GM12878 (cell line): ENCODE results near the gene ANKRD44. TPM values are rescaled to one million over a fixed set of nuclear protein-coding genes. Genes with fewer than 3 reads are reported as not detected.

Experiments
- ATAC-seq: fragments of 200-7000 bp; cut with Tn5 transposase; 3 replicates; pipeline ENCODE4 v1.9.1; 2020; ENCODE audit warnings: mild to moderate bottlenecking, moderate library complexity
- BruUV-seq: library from RNA; stranded (reverse); fragments of 400-500 nt; replicated peaks from 2 replicates; lab custom pipeline; 2021; lab: Mats Ljungman, UMichigan
- CTCF ChIA-PET: fragments of 300-600 bp; sonication (Branson Sonifier 250); formaldehyde crosslinking; extraction: SDS; loops from one replicate; lab custom pipeline; 2021; ENCODE audit warnings: inconsistent platforms; lab: Yijun Ruan, JAX
- POLR2A ChIA-PET: fragments of 350-600 bp; formaldehyde crosslinking; extraction: SDS; loops from one replicate; lab custom pipeline; 2021; ENCODE audit warnings: inconsistent platforms; lab: Charles Lee
- RAD21 ChIA-PET: fragments of 300-600 bp; sonication (Branson Sonifier 250); formaldehyde crosslinking; loops from one replicate; lab custom pipeline; 2023; ENCODE audit warnings: antibody characterized with exemption; ENCODE audit not compliant: unreplicated experiment; lab: Charles Lee
- SMC1A ChIA-PET: fragments of 300-600 bp; sonication (Branson Sonifier 250); formaldehyde crosslinking; loops from one replicate; lab custom pipeline; 2023; ENCODE audit not compliant: unreplicated experiment, uncharacterized antibody; lab: Charles Lee
- DNase-seq: peaks from one replicate; pipeline ENCODE4 v3.0.0-alpha.2; 2011; ENCODE audit warnings: low read depth, low spot score
- FAIRE-seq: peaks from 3 replicates; lab custom pipeline; 2011; peaks lifted over from hg19 to GRCh38; lab: Jason Lieb, UNC
- H2AFZ ChIP-seq: 2 replicates; pipeline ENCODE4 v1.6.0; 2011; ENCODE audit warnings: low read depth, low read length, control low read depth; ENCODE audit not compliant: control insufficient read depth
- H3K27ac ChIP-seq: 2 replicates; pipeline ENCODE4 v1.5.1; 2011; ENCODE audit warnings: control low read depth; ENCODE audit not compliant: control insufficient read depth, insufficient read depth
- H3K27me3 ChIP-seq, 2 experiments: replicated peaks in 1 of 2; 2 replicates each; pipeline versions ENCODE4 v1.6.0 to v1.6.1; 2011; ENCODE audit warnings: low read length in 1 of 2; ENCODE audit not compliant: control insufficient read depth in 2 of 2, insufficient read depth in 2 of 2
- H3K36me3 ChIP-seq, 2 experiments: 2 replicates each; pipeline ENCODE4 v1.5.1; 2011; ENCODE audit warnings: low read length in 1 of 2; ENCODE audit not compliant: control insufficient read depth in 2 of 2, insufficient read depth in 2 of 2
- H3K4me1 ChIP-seq: 2 replicates; pipeline ENCODE4 v1.6.1; 2011; ENCODE audit warnings: mild to moderate bottlenecking, low read length, moderate library complexity, mixed read lengths; ENCODE audit not compliant: control insufficient read depth, insufficient read depth
- H3K4me2 ChIP-seq: 2 replicates; pipeline ENCODE4 v1.6.0; 2011; ENCODE audit warnings: control low read depth; ENCODE audit not compliant: control insufficient read depth, insufficient read depth
- H3K4me3 ChIP-seq: fragments of 200-600 bp; sonication (generic); 2 replicates; pipeline ENCODE4 v1.5.1; 2016
- H3K79me2 ChIP-seq: 2 replicates; pipeline ENCODE4 v1.6.0; 2011; ENCODE audit warnings: low read length; ENCODE audit not compliant: control insufficient read depth, insufficient read depth
- H3K9ac ChIP-seq: 2 replicates; pipeline ENCODE4 v1.8.0; 2011; ENCODE audit warnings: low read length, control low read depth, mixed read lengths; ENCODE audit not compliant: control insufficient read depth, insufficient read depth
- H3K9me3 ChIP-seq: replicated peaks from 3 replicates; pipeline ENCODE4 v1.5.1; 2011; ENCODE audit warnings: mild to moderate bottlenecking, low read length; ENCODE audit not compliant: control insufficient read depth, insufficient read depth
- H4K20me1 ChIP-seq: 2 replicates; pipeline ENCODE4 v1.6.0; 2011; ENCODE audit not compliant: control insufficient read depth, insufficient read depth
- FOXK2 ChIP-seq: fragments of 450-650 bp; IDR thresholded peaks from 2 replicates; pipeline ENCODE4 v1.6.1; 2017; ENCODE audit warnings: mild to moderate bottlenecking, moderate library complexity
- GABPA ChIP-seq: IDR thresholded peaks from 2 replicates; pipeline ENCODE4 v1.6.1; 2014; ENCODE audit warnings: antibody characterized with exemption, low read depth, mild to moderate bottlenecking, inconsistent platforms
- LARP7 ChIP-seq: fragments of 450-650 bp; IDR thresholded peaks from 2 replicates; pipeline ENCODE4 v1.6.1; 2017; ENCODE audit warnings: mild to moderate bottlenecking
- NRF1 ChIP-seq: conservative IDR thresholded peaks from 2 replicates; pipeline ENCODE4 v1.6.1; 2011; ENCODE audit warnings: mild to moderate bottlenecking, low read depth, low read length, improper control_type of control experiment
- PAX8 ChIP-seq: fragments of 450-650 bp; IDR thresholded peaks from 2 replicates; pipeline ENCODE4 v1.6.1; 2017; ENCODE audit warnings: mild to moderate bottlenecking, moderate library complexity
- PRDM15 ChIP-seq: fragments of 450-650 bp; formaldehyde crosslinking; IDR thresholded peaks from 2 replicates; pipeline ENCODE4 v1.4.0; 2020; ENCODE audit warnings: mild to moderate bottlenecking, moderate library complexity
- SMC3 ChIP-seq: IDR thresholded peaks from 2 replicates; pipeline ENCODE4 v1.6.1; 2011; ENCODE audit warnings: low read length, improper control_type of control experiment, borderline replicate concordance
- SPI1 ChIP-seq: IDR thresholded peaks from 2 replicates; pipeline ENCODE4 v1.6.1; 2011; ENCODE audit warnings: low read depth, mild to moderate bottlenecking, low read length, moderate library complexity, borderline replicate concordance; ENCODE audit not compliant: insufficient read depth
- ZBTB33 ChIP-seq: fragments of 450-650 bp; IDR thresholded peaks from 2 replicates; pipeline ENCODE4 v1.6.1; 2017; ENCODE audit warnings: mild to moderate bottlenecking
- WGBS: methylation state at CpG from one replicate; pipeline ENCODE4 v1.1.6; 2016; ENCODE audit warnings: low lambda C conversion rate; ENCODE audit not compliant: insufficient replicate concordance, insufficient coverage; ENCODE audit errors: missing lambda C conversion rate; 5-methylcytosine and 5-hydroxymethylcytosine counted together
- in situ Hi-C: fragments of 300-500 bp; cut with MboI; formaldehyde crosslinking; loops from 9 replicates; pipeline ENCODE4 v1.14.3; 2018; ENCODE audit warnings: mixed read lengths
- intact Hi-C: fragments of 100-400 bp; cut with micrococcal nuclease; formaldehyde crosslinking; loops from one replicate; pipeline ENCODE4 v1.14.2; 2022; ENCODE audit not compliant: unreplicated experiment
- polyA plus RNA-seq, 11 experiments: library from polyadenylated mRNA; depleted of rRNA in 4 of 11; unstranded in 6 of 11; stranded (reverse) in 5 of 11; fragments of >200 nt; fragmentation: Nextera tagmentation in 4 of 11; fragmentation: Illumina TruSeq in 1 of 11; extraction: Ambion mirVana in 4 of 11; extraction: Trizol in 1 of 11; gene quantifications; 1 replicate in 1 of 11; 2 replicates in 10 of 11; pipeline versions ENCODE4 v1.2.1 to v1.2.3, GENCODE V29; 2011 to 2016; ENCODE audit warnings: inconsistent platforms in 2 of 11, missing spikeins in 2 of 11, low read depth in 1 of 11
- total RNA-seq, 4 experiments: library from RNA; depleted of rRNA in 3 of 4; stranded (reverse); fragments of >200 nt in 3 of 4; fragmentation: Illumina TruSeq in 1 of 4; extraction: Trizol in 1 of 4; gene quantifications; 2 replicates each; pipeline versions ENCODE4 v1.2.1 to v1.2.3, GENCODE V29; 2013 to 2021

Gene ANKRD44
- total and polyA plus RNA-seq, 10 of the 15 experiments (the other 5 are each of a cell fraction or from before 2014, with no cell fraction given), result 19.1 to 99.1 (median 59.6) TPM

DNA sequence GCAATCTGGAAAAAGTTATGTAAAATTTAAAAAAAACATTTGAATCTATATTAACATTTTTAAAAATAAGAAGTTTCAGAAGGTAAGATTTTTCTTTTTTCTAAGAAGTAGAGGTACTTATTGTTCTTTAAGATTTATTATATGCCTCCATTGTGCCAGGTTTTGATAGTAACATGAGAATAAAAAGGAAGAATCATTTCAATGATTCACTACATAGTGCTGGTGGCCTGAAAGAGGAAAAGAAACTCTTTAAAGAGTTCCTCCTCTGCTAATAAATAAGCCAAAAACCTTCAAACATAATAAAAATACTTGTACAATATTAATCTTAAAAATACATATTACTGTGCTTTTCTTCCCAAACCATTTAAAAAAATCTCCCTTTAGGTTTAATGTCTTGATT is 69.0 kb downstream of the ANKRD44 start:
- H4K20me1 ChIP-seq, result no peaks in the 10 kb centered on the region
- no peak overlapping the region for H3K9ac ChIP-seq
- no peak for FAIRE-seq
- H3K27ac ChIP-seq, result no peak overlapping the region; the same call in 1 of the 2 replicates
- ChIA-PET SMC1A (interaction anchor here (0.6 to 10.7 kb wide), 12 partner anchors 8 to 67 kb away, joined by 3 to 175 read pairs (median 20); no protein-coding TSS in a partner anchor), POLR2A (interaction anchor here (1.0 to 5.7 kb wide), 8 partner anchors 9 to 67 kb away, joined by 3 to 58 read pairs (median 16); no protein-coding TSS in a partner anchor), CTCF (interaction anchor here (1.3 to 1.9 kb wide), 7 partner anchors 7 to 67 kb away, joined by 3 to 12 read pairs (median 5); no protein-coding TSS in a partner anchor), RAD21 (interaction anchor here (0.9 to 6.2 kb wide), 12 partner anchors 9 to 67 kb away, joined by 3 to 58 read pairs (median 16); no protein-coding TSS in a partner anchor)
- no peak overlapping the region for H3K4me3 ChIP-seq
- no TSS peak for BruUV-seq
- TF ChIP-seq PAX8 (no peak), SPI1 (0 out of 2 replicates have a peak, but pooled peaks have one; percentile 23)
- peaks cover 2% of the 10 kb centered on the region; the same call in 2 of the 3 replicates for H3K9me3 ChIP-seq
- no peak overlapping the region for H2AFZ ChIP-seq
- peaks cover 45% of the 10 kb centered on the region for H3K4me1 ChIP-seq
- H3K4me2 ChIP-seq, result no peak overlapping the region
- no peak for DNase-seq
- in situ Hi-C loops, result no loop called here
- intact Hi-C loops, result no loop called here
- ATAC-seq, result peak; percentile 20; the same call in 2 of the 3 replicates
- H3K79me2 ChIP-seq, result peaks cover 92% of the 10 kb centered on the region
- H3K36me3 ChIP-seq, result no peaks in the 10 kb centered on the region; a peak in 2 of 4 replicates
- H3K27me3 ChIP-seq, result no peaks in the 10 kb centered on the region

- TSS peak; percentile 4 for BruUV-seq
- H2AFZ ChIP-seq, result no peak overlapping the region
- CTCF ChIA-PET, result interaction anchor here (1.0 to 1.9 kb wide), 11 partner anchors 8 to 66 kb away, joined by 3 to 12 read pairs (median 5); no protein-coding TSS in a partner anchor
- peaks cover 94% of the 10 kb centered on the region for H3K79me2 ChIP-seq
- in situ Hi-C loops, result no loop called here
- ATAC-seq (no peak), FAIRE-seq (no peak), DNase-seq (no peak)
- H3K27me3 ChIP-seq, result no peaks in the 10 kb centered on the region
- SMC1A ChIA-PET, result interaction anchor here (1.0 to 10.7 kb wide), 16 partner anchors 8 to 68 kb away, joined by 3 to 175 read pairs (median 10); no protein-coding TSS in a partner anchor
- H4K20me1 ChIP-seq, result no peaks in the 10 kb centered on the region
- H3K9ac ChIP-seq, result peak overlapping the region; percentile 49; the same call in 1 of the 2 replicates
- intact Hi-C loops, result no loop called here
- H3K4me2 ChIP-seq, result peak overlapping the region; percentile 76
- no peak for TF ChIP-seq SMC3
- TF ChIP-seq FOXK2, result no peak
- TF ChIP-seq NRF1, result no peak
- no peak for TF ChIP-seq ZBTB33
- no peak for TF ChIP-seq PRDM15
- no peak for TF ChIP-seq GABPA
- TF ChIP-seq LARP7, result no peak
- H3K9me3 ChIP-seq, result peaks cover 2% of the 10 kb centered on the region; the same call in 2 of the 3 replicates
- RAD21 ChIA-PET, result interaction anchor here (0.7 to 6.2 kb wide), 21 partner anchors 8 to 70 kb away, joined by 3 to 58 read pairs (median 7); no protein-coding TSS in a partner anchor
- 0 out of 2 replicates have a peak overlapping the region, but pooled peaks have one; percentile 23 for H3K4me3 ChIP-seq
- H3K27ac ChIP-seq, result peak overlapping the region; percentile 77
- H3K4me1 ChIP-seq, result peaks cover 46% of the 10 kb centered on the region
- WGBS, result 85% methylated on average over 1 of the region's 1 CpG
- POLR2A ChIA-PET, result interaction anchor here (1.0 to 5.7 kb wide), 10 partner anchors 7 to 68 kb away, joined by 3 to 58 read pairs (median 10); no protein-coding TSS in a partner anchor
- H3K36me3 ChIP-seq, result no peaks in the 10 kb centered on the region; a peak in 1 of 4 replicates
Measured at GRCh38 chr2:197241153-197241552, 69.4 kb downstream of the ANKRD44 start.
